ENCODE results near the gene COX14.

DNA sequence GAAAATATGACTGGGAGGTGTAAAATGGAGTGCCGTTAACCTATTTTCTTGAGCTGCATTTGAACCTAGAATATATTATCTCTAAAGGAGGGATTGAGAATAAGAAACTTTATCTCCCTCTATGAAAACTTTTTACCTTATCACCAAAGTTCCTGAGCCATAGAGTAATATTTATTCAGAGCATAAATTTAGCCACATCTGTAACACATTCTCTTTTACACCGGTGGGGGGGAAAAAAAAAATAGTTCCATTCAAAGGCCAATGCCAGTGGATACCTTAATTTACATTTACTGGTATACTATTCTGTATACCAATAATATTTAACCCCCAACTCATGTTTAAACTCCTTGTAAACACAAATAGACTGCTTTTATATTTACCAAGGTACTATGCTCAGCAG is 33.4 kb downstream of the COX14 start:
- TF ChIP-seq ZNF274 (IDR thresholded peaks at IDR 0.05; ENCODE audit: low read depth, low read length) = no peak
- no peak for TF ChIP-seq YY1 (IDR thresholded peaks at IDR 0.05; ENCODE audit: insufficient read depth, insufficient read length)
- TF ChIP-seq SUZ12 (IDR thresholded peaks at IDR 0.05; ENCODE audit: extremely low read depth, insufficient read depth, insufficient read length) = no peak

Data from NT2/D1 (cell line).